ACC112 (cell line): Measurements from ENCODE around the gene RAP1GAP2.

Source experiments
- H2AFZ ChIP-seq: fragments of 200-600 bp; sonication (generic); one replicate; pipeline ENCODE4 v1.6.0; 2017; ENCODE audit warnings: antibody characterized with exemption, low read length; ENCODE audit not compliant: unreplicated experiment
- H3K27ac ChIP-seq: fragments of 200-600 bp; sonication (generic); 2 replicates; pipeline ENCODE4 v1.5.1; 2014; ENCODE audit warnings: low read depth, mild to moderate bottlenecking, antibody characterized with exemption, low read length, moderate library complexity
- H3K27me3 ChIP-seq: fragments of 200-600 bp; sonication (generic); 2 replicates; pipeline ENCODE4 v1.6.1; 2014; ENCODE audit warnings: mild to moderate bottlenecking, antibody characterized with exemption, low read length, moderate library complexity, mixed read lengths; ENCODE audit not compliant: insufficient read depth
- H3K36me3 ChIP-seq: fragments of 200-600 bp; sonication (generic); 2 replicates; pipeline ENCODE4 v1.6.1; 2016; ENCODE audit warnings: mild to moderate bottlenecking, antibody characterized with exemption, low read length, moderate library complexity, mixed read lengths; ENCODE audit not compliant: insufficient read depth
- H3K4me1 ChIP-seq: fragments of 200-600 bp; sonication (generic); one replicate; pipeline ENCODE4 v1.6.1; 2016; ENCODE audit warnings: low read length, mixed read lengths; ENCODE audit not compliant: insufficient read depth, unreplicated experiment, control insufficient read depth
- H3K4me3 ChIP-seq: fragments of 200-600 bp; sonication (generic); 2 replicates; pipeline ENCODE4 v1.5.1; 2014; ENCODE audit warnings: mild to moderate bottlenecking, low read depth, low read length
- H3K79me2 ChIP-seq: fragments of 200-600 bp; sonication (generic); one replicate; pipeline ENCODE4 v1.6.0; 2016; ENCODE audit warnings: low read length; ENCODE audit not compliant: control insufficient read depth, unreplicated experiment, insufficient read depth

RAP1GAP2 gene

GRCh38 chr17:2800367-2800766 lies 4.1 kb downstream of the RAP1GAP2 start:
- Histone ChIP-seq H2AFZ (no peak overlapping the region), H3K27me3 (peaks cover 19% of the 10 kb centered on the region), H3K36me3 (no peaks in the 10 kb centered on the region), H3K4me1 (no peaks in the 10 kb centered on the region), H3K27ac (no peak overlapping the region), H3K4me3 (no peak overlapping the region), H3K79me2 (no peaks in the 10 kb centered on the region)

GRCh38 chr17:2801841-2802240 lies 5.6 kb downstream of the RAP1GAP2 start:
- Histone ChIP-seq H3K79me2 (no peaks in the 10 kb centered on the region), H3K36me3 (no peaks in the 10 kb centered on the region), H3K27me3 (peaks cover 19% of the 10 kb centered on the region), H3K27ac (no peak overlapping the region), H3K4me3 (no peak overlapping the region), H2AFZ (no peak overlapping the region), H3K4me1 (no peaks in the 10 kb centered on the region)

- Histone ChIP-seq H3K79me2 (no peaks in the 10 kb centered on the region), H3K36me3 (no peaks in the 10 kb centered on the region), H3K27me3 (peaks cover 19% of the 10 kb centered on the region), H3K27ac (no peak overlapping the region), H3K4me3 (no peak overlapping the region), H3K4me1 (no peaks in the 10 kb centered on the region), H2AFZ (no peak overlapping the region)
Measured at GRCh38 chr17:2802574-2802973, 6.3 kb downstream of the RAP1GAP2 start.

- Histone ChIP-seq H3K27ac (no peak overlapping the region), H3K79me2 (no peaks in the 10 kb centered on the region), H3K4me3 (no peak overlapping the region), H3K4me1 (no peaks in the 10 kb centered on the region), H3K36me3 (no peaks in the 10 kb centered on the region), H3K27me3 (peaks cover 19% of the 10 kb centered on the region), H2AFZ (no peak overlapping the region)
Measured at GRCh38 chr17:2803386-2803785, 7.1 kb downstream of the RAP1GAP2 start.

- H3K4me1 ChIP-seq = no peaks in the 10 kb centered on the region
- no peaks in the 10 kb centered on the region for H3K79me2 ChIP-seq
- no peak overlapping the region for H2AFZ ChIP-seq
- no peaks in the 10 kb centered on the region for H3K36me3 ChIP-seq
- H3K27ac ChIP-seq = no peak overlapping the region
- no peak overlapping the region for H3K4me3 ChIP-seq
- H3K27me3 ChIP-seq = peaks cover 19% of the 10 kb centered on the region
Measured at GRCh38 chr17:2803971-2804370, 7.7 kb downstream of the RAP1GAP2 start.

GRCh38 chr17:2804912-2805311 lies 8.7 kb downstream of the RAP1GAP2 start:
- Histone ChIP-seq H2AFZ (no peak overlapping the region), H3K4me3 (no peak overlapping the region), H3K36me3 (no peaks in the 10 kb centered on the region), H3K79me2 (no peaks in the 10 kb centered on the region), H3K4me1 (no peaks in the 10 kb centered on the region), H3K27me3 (peaks cover 12% of the 10 kb centered on the region), H3K27ac (no peak overlapping the region)

GRCh38 chr17:2805961-2806360 lies 9.7 kb downstream of the RAP1GAP2 start:
- Histone ChIP-seq H3K79me2 (no peaks in the 10 kb centered on the region), H3K4me1 (no peaks in the 10 kb centered on the region), H3K27me3 (peaks cover 10% of the 10 kb centered on the region), H3K4me3 (no peak overlapping the region), H3K36me3 (no peaks in the 10 kb centered on the region), H3K27ac (no peak overlapping the region), H2AFZ (no peak overlapping the region)

- Histone ChIP-seq H2AFZ (no peak overlapping the region), H3K4me1 (peaks cover 8% of the 10 kb centered on the region), H3K27ac (no peak overlapping the region)
Measured at GRCh38 chr17:2808367-2809335, 12.4 kb downstream of the RAP1GAP2 start.

GRCh38 chr17:2809337-2809736 lies 13.1 kb downstream of the RAP1GAP2 start:
- no peaks in the 10 kb centered on the region for H3K36me3 ChIP-seq
- H3K4me3 ChIP-seq = no peak overlapping the region
- peaks cover 10% of the 10 kb centered on the region for H3K4me1 ChIP-seq
- no peaks in the 10 kb centered on the region for H3K79me2 ChIP-seq
- H3K27me3 ChIP-seq = no peaks in the 10 kb centered on the region
- no peak overlapping the region for H3K27ac ChIP-seq
- no peak overlapping the region for H2AFZ ChIP-seq

More at GRCh38 chr17:2808367-2809335, 12.4 kb downstream of the RAP1GAP2 start:
- Histone ChIP-seq H3K27me3 (peaks cover 5% of the 10 kb centered on the region; the same call in 1 of the 2 replicates), H3K79me2 (no peaks in the 10 kb centered on the region), H3K4me3 (no peak overlapping the region), H3K36me3 (no peaks in the 10 kb centered on the region)

GRCh38 chr17:2814049-2814448 lies 17.8 kb downstream of the RAP1GAP2 start:
- H3K4me3 ChIP-seq = no peak overlapping the region
- H3K4me1 ChIP-seq = peaks cover 16% of the 10 kb centered on the region
- H3K79me2 ChIP-seq = no peaks in the 10 kb centered on the region
- H2AFZ ChIP-seq = no peak overlapping the region
- H3K27me3 ChIP-seq = no peaks in the 10 kb centered on the region
- no peak overlapping the region for H3K27ac ChIP-seq
- no peaks in the 10 kb centered on the region for H3K36me3 ChIP-seq
